Renal cortex interstitium (tissue), 11 donors: Measurements from ENCODE around the gene EMSY. TPM values are rescaled to one million over a fixed set of nuclear protein-coding genes. Genes with fewer than 3 reads are reported as not detected.

Experiments used
- DNase-seq, 11 donors: peaks; one replicate each; pipeline ENCODE4 v3.0.0-alpha.2; 2013; ENCODE audit warnings: low read depth in 9 of 11, low spot score in 4 of 11; ENCODE audit errors: extremely low read depth in 1 of 11
- polyA plus RNA-seq, 3 donors: library from polyadenylated mRNA; unstranded; fragments of 120-200 nt; gene quantifications; one replicate each; pipeline ENCODE4 v1.2.1, GENCODE V29; 2013; ENCODE audit not compliant: insufficient read length in 3 of 3

Gene EMSY
- polyA plus RNA-seq, 3 donors = 26.6 to 35.9 (median 32.7) TPM

- DNase-seq = no peak
These were observed 155.4 kb downstream of the EMSY start for GRCh38 chr11:76600124-76600655.

GRCh38 chr11:76601272-76601671 lies 156.5 kb downstream of the EMSY start:
- no peak for DNase-seq

- DNase-seq = no peak
These were observed 156.9 kb downstream of the EMSY start for GRCh38 chr11:76601724-76602123.

- no peak for DNase-seq
These were observed 157.6 kb downstream of the EMSY start for GRCh38 chr11:76602431-76602861.

Other genes with a start within 250 kb of the EMSY start
- gene WNT11, start 238.5 kb upstream of the EMSY start, polyA plus RNA-seq = 10 to 100 TPM in 2 of 3 donors, 1 to 10 TPM in 1; 9.5 to 20.4 (median 18.4) TPM
- 10 to 100 TPM; 70.2 to 91.9 (median 79.1) TPM for gene THAP12, start 63.9 kb upstream of the EMSY start, polyA plus RNA-seq
- 10 to 100 TPM; 10.9 to 15.9 (median 13.8) TPM for gene GVQW3, start 63.7 kb upstream of the EMSY start, polyA plus RNA-seq
- gene LRRC32, start 225.7 kb downstream of the EMSY start, polyA plus RNA-seq = 10 to 100 TPM; 58.5 to 65.6 (median 59.5) TPM